Activated gamma-delta T cell treated with Interleukin-2 at 50 U/mL for 16 hours (primary cell): ENCODE measurements around the gene NKIRAS1.
"Not testable (repeated sequence)": the region's sequence is repeated elsewhere in the genome, so short reads cannot be mapped to it uniquely, and the experiment has no call there.

Experiments
- DNase-seq: peaks from one replicate; pipeline ENCODE4 v3.0.0-alpha.2; 2020

Gene NKIRAS1

DNA sequence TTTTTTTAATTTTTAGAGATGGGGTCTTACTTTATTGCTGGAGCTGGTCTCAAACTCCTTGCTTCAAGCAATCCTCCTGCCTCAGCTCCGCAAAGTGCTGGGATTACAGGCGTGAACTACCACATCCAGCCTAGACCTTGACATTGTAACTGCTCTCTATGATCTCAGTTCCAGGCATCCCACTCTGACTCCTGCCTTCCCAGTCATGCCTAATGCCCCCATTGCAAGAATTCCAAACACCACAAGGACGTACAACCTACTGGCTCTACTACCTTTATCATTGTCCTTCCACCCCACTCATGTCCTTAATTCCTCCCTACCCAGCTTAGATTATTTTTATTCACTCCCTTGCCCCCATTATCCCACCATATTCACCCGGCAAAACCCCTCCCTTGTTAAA lies 21.6 kb downstream of the NKIRAS1 start:
- no peak for DNase-seq

DNA sequence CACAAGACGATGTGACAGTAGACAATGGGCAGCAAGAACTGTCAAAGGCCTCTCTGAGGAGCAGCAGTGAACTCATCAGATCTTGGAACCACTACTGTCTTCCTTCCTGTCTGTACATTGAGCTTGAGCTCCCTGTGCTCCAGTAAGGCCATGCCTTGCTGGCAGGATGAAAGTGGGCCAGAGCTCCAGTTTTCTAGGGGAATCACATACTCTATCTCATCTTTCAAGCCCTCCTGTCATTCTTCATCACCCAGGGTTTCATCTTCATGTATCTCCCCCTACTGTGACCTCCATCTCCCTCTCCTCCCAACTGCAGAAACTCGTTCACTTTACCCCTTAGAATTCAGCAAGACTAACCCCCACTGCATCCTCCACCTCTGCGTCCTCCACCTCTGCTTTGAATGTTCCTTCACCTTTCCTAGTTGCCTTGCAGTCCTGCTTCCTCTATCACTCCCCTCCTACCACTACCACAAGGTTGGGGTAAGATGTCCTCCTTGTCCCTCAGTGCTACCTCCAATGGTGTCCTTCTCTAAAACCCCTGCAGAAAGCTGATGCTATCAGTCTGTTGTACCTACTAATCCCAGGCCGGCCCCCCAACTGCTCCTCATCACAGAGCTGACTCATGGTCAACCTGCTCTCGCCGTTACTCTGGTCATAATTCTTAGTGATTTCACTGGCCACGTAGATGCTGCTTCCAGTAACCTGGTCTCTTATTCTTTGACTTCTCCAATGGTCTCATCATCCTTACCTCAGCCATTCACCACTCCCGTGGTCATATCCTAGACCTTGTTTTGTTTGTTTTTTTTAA lies 22.3 kb downstream of the NKIRAS1 start:
- DNase-seq, result no peak

DNA sequence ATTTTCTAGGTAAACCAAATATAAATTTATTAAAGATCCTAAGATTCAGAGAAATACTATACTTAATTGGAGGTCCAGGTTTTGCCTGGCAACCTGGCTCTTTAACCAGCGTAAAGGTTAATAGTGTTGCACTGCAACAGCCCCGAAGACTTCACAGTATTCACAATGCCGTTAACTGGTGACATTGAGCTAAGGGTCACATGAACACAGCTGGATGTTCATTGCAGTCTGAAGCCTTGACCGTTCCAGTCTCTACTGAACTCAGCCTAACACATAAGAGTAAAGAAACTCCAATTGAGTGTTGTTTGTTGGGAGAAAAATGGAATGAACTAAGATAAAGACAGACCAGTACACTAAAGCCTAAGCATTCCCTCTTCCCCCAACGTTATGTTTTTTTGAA lies 26.8 kb downstream of the NKIRAS1 start:
- no peak for DNase-seq

DNA sequence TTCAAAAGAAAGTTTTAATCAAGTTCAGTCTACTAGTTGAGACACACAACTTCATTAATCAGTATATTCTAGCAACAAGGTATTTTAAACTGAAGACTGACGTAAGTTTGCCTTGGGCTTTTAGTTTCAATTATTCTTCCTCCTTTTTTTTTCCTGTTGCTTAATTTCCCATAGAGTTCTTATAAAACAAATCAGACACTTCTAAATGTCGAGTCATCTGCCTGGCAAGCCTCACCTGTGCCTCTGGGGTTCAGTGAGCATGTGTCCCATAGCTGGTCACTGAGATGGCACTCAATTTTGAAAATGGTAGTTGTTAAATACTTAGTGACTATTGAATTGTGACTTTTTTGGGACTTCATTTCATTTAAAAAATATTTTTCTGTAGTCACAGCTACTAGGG lies 27.4 kb downstream of the NKIRAS1 start:
- no peak for DNase-seq

DNA sequence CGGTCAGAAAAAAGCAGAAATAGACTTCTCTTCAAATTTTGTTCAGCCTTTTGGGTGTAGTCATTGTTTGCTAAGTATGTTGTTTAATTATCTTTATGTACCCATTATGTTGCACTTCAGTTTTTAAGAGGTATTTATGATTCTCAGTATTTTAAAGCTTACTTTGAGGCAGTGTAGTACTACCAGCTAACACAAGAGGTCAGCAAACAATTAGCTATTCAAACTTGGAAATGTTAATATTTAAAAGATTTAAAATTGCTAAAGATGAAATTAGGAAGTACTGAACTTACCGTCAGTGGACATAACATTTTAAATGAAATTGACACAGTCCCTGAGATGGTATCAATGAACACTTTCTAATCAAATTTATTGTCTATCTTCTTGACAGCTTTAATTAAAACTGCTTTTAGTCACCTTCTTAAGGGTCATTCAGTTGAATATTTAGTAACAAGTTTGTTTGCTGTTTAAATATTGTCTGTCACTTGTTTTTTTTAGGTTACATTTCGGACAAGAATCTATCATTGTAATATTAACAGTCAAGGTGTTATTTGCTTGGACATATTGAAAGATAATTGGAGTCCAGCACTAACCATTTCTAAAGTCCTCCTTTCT lies 28.1 kb downstream of the NKIRAS1 start:
- no peak for DNase-seq

DNA sequence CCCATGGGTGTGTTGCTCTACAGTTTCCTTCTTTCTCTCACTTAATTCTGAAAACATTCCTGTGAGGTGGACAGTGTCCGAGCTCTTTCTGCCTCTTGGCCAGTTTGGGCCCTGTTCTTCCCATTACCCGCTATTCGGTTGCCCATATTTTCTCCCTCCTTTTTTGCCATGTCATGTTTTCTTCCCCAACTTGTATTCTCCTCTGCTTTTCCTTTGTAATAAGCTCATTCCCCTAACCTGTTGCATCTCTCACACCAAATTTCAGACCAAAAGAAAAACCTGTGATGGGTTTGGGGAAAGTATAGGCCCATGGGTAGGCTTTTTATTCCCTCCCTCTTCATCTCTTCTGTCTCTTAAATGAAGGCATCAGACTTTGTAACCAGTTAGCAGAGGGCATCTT lies 30.5 kb downstream of the NKIRAS1 start:
- DNase-seq, result no peak

DNA sequence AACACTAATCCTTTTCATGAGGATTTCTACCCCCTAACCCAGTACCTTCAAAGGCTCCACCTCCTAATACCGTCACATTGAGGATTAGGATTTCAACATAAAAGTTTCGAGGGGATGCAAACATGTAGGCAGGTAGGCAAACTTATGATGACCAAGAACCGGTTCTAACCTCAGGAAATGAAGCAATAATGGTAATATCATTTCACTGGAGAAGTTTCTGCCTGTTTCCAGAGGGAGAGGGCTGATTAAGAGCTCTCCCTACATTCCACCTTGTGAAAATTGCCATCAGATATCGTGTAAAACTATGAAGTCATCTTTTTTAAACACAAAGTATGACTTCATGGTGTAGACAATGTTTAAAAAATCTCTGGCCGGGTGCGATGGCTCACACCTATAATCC lies 31.6 kb downstream of the NKIRAS1 start:
- DNase-seq, result no peak

DNA sequence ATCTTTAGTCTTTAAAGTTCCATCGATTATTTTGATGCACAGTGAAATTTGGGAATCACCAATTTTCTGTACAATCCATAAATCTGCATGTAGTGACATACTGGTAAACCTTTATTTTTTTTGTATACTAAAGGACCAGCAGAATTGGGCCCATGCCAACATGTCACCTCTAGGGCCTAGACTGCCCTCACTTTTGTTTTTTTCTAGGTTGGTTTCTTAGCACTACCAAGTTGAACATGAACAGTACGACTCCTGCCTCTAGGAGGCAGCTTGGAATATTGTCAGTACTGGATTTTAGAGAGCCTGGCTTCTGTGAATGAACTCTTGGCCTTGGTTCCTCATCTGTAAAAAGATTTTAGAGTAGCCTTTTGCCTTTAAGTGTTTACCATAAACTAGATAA lies 32.3 kb downstream of the NKIRAS1 start:
- DNase-seq, result no peak

DNA sequence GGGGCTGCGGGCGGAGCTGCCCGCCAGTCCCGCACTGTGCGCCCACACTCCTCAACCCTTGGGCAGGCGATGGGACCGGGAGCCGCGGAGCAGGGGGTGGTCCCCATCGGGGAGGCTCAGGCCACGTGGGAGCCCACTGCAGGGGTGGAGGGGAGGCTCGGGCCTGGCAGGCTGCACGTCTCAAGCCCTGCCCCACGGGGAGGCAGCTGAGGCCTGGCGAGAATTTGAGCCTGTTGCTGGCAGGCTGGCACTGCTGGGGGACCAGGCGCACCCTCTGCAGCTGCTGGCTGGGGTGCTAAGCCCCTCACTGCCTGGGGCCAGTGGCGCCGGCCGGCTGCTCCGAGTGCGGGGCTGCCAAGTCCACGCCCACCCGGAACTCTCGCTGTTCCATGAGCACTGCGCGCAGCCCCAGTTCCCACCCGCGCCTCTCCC lies 34.3 kb downstream of the NKIRAS1 start:
- DNase-seq, result no peak

DNA sequence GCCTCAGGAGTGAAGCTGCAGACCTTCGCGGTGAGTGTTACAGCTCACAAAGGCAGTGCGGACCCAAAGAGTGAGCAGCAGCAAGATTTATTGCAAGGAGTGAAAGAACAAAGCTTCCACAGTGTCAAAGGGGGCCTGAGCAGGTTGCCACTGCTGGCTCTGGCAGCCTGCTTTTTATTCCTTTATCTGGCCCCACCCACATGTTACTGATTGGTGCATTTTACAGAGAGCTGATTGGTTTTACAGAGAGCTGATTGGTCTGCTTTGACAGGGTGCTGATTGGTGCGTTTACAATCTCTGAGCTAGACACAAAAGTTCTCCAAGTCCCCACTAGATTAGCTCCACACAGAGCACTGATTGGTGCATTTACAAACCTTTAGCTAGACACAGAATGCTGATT lies 34.8 kb downstream of the NKIRAS1 start:
- not testable (repeated sequence) for DNase-seq

DNA sequence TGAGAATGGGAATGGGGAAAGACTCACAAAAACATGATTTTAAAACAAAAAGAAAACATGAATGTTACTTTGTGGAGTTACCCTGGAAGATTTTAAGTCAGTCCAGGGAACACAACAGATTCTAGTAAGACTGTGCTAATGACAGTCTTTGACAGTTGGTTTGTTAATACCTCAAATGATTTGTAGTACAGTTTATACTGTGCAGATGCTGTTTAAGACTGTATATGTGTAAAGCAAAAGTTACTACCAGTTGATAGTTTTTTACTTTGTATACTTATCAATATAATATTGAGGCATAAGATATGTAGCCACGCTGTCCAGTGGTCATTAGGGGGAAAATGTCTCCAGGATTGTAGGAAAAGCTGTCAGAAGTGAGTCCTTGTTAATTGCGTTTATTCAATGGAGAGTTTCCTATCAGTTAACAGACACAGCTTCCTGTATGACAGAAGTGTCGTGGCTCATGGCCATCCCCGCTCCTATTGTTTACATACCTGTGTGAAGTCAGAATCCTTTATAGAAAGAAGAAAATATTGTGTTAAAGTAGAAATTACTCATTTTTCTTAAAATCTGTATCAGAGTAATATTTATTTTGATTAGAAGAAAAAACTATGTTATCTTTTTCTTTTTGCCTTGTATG lies 36.0 kb downstream of the NKIRAS1 start:
- DNase-seq, result no peak

DNA sequence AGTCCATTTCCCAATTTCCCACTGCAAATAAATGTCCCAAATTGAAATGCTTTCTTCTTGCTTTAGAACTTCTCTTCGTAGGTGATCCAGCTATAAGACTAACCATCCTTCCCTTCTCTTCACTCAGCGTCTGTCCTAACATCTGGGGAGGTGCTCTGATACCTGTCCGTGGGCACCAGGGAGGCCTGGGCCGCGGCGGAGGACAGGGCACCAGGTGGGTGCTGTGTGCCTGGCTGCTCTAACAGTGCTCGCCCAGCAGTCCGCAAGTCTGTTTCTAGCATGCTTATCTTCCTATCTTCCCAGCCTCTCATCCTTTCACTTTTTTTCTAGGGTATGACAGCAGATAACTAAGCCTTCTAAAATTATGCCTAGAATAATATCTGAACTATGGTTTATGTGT lies 37.3 kb downstream of the NKIRAS1 start:
- DNase-seq, result no peak

DNA sequence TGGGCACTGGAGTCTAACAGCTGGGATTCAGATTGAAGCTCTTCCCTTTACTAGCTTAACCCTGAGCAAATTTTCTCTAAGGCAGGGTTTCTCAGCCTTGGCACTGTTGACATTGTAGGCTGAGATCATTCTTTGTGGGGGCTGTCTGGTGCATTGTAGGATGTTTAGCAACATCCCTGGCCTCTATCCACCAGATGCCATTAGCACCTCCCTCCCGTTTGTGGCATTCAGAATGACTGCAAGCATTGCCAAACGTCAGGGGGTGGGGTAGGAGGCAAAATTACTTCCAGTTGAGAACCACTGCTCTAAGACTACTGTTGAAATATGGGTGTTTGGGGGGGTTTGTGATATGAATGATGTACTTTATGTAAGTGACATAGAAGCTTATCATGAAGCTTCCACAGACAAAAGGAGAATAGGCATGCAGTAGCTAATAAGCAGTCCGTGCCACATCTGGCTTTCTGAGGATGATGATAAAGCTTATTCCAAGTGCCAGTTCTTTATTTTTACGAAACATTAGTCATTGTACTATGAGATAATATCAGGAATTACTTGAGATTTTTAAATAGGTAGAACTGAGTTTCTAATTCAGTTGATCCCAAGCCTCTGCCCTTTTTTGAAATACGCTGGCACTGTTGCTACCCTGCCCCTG lies 39.3 kb downstream of the NKIRAS1 start:
- DNase-seq, result no peak

DNA sequence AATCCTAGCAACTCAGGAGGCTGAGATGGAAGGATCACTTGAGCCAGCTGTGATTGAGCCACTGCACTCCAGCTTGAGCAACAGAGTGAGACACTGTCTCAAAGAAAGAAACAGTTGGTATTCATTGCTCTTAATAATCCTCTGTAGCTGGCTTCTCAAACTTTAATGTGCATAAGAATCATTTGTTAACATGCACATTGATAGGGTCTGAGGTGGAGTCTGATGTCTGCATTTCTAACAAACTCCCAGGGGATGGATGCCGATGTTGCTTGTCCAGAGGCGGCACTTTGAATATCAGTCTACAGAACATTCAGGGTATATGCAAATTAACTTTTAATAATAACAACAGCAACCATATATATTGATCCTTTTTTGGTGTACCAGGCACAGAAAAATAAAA lies 39.9 kb downstream of the NKIRAS1 start:
- no peak for DNase-seq

DNA sequence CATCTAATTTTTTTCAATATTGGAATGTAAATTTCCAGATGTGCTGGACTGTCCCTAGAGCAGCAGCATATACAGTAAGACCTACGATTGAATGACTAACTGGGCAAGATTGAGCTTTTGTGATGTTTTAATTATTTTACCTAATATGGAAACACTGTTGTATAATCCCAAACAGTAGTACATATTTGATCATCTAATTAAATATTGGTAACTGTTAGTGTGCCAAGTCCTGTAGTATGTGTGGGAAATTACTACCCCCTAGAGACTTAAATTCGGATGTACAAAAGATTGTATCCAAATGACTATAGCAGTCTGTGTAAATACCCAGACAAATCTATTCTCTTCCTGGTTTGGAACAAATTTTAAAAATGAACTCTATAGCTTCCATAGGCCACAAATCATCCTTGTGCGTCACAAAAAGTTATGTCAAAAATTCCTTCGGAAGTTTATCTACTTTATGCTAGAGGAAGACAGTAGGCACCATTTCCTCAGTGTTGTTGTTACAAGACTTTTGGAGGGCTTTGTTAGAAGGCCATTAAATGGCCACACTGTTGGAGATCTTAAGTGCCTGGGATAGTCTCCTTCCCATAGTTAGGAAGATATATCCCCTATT lies 41.6 kb downstream of the NKIRAS1 start:
- DNase-seq, result no peak

DNA sequence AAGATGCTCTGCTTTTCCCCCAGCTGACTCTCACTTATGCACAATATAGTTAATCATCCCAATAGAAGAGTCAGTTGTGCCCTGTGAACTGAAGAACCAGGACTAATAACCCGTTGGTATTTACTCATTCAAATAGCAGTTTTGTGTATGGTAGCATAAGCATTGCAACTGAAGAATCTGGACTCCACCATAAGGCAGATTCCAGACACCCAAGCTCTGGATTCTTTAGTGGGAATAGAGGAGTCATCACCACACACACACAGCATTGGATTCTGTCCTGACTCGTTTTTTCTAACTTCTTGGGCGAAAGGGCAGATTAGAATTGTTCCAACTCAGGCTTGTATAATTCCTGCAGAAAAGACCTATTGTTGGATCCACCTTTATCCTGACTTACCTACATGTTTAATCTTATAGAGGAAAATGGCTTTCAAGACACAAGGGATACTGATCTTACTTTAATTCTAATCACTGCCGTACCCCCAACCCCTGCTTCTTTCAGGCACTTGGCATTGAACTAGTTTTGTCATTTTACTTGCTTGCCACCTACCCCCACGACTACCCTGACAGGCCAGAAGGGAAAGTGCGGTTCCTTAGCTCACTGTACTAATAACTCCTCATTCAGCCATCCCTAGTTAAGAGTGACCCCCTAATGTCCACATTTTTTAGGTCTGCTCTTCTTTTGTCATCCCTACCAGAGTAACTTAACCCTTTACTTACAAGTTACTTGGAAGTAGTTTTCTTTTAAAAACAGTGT lies 42.3 kb downstream of the NKIRAS1 start:
- DNase-seq, result no peak

DNA sequence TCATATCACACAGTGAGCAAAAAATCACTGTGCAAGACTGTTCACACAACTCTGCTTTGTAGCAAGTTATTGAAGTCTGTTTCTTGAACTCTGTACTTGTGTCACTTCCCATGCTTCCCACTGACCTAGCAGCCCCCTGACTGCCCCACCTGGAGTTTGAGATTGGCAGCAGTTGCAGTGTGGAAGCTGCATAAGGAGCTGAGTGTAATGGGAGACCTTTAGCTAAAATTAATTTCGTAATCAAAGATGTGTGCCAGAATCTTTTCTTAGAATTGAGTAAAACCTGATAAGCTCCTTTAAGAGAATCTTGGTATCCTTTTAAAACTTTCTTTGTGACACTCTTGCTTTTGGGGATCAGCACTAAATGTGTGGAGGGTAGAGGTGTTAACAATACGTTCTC lies 42.8 kb downstream of the NKIRAS1 start:
- no peak for DNase-seq

DNA sequence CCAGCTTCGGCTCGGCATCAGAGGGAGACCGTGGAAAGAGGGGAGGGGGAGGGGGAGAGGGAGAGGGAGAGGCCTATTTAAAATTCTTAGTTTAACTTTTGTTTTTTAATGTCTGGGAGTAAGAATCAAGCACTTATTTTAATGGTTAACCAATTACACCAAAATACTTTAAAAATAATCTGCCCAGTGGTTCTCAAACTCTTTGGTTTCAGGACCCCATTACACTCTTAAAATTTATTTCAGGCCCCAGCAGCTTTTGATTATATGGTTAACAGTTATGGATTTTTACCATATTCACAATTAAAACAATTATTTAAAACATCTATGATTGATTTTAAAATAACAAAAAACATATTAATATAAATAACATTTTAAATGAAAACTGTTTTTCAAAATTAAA lies 44.5 kb downstream of the NKIRAS1 start:
- no peak for DNase-seq

DNA sequence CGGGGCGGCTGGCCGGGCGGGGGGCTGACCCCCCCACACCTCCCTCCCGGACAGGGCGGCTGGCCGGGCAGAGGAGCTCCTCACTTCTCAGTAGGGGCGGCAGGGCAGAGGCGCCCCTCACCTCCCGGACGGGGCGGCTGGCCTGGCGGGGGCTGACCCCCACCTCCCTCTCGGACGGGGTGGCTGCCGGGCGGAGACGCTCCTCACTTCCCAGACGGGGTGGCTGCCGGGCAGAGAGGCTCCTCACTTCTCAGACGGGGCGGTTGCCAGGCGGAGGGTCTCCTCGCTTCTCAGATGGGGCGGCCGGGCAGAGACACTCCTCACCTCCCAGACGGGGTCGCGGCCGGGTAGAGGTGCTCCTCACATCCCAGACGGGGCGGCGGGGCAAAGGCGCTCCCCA lies 45.4 kb downstream of the NKIRAS1 start:
- DNase-seq, result not testable (repeated sequence)

DNA sequence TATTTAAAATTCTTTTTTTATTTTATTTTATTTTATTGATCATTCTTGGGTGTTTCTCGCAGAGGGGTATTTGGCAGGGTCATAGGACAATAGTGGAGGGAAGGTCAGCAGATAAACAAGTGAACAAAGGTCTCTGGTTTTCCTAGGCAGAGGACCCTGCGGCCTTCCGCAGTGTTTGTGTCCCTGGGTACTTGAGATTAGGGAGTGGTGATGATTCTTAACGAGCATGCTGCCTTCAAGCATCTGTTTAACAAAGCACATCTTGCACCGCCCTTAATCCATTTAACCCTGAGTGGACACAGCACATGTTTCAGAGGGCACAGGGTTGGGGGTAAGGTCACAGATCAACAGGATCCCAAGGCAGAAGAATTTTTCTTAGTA lies 46.1 kb downstream of the NKIRAS1 start:
- not testable (repeated sequence) for DNase-seq

DNA sequence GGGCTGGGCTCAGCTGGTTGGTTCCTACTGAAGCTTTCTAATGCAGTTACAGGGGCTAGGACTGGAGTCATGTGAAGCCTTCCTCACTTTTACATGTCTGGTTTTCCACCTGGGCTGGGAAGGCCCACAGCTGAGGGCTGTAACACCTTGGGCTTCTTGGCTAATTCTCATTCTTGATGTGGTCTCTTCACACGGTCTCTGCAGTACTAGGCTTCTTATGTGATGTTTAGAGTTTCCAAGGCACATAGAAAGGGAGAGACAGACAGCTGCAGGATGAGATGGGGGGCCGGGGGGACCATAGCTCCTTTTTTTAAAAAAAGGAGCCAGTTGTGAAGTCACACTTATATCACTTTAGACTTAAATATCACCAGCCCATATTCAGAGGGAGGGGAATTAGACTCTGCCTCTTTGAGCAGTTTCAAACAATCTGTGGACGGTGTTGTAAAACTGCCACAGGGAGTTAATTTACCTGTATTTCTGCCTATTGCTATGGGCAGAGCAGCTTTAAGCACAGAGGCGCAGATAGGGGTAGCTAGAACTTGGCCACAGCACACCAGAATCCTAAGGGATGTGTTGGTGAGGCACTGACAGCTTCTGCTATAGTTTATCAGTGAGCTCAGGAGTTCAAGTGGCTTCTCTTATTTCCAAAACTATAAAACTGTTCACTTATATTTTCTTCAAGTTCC lies 46.7 kb downstream of the NKIRAS1 start:
- DNase-seq, result no peak

DNA sequence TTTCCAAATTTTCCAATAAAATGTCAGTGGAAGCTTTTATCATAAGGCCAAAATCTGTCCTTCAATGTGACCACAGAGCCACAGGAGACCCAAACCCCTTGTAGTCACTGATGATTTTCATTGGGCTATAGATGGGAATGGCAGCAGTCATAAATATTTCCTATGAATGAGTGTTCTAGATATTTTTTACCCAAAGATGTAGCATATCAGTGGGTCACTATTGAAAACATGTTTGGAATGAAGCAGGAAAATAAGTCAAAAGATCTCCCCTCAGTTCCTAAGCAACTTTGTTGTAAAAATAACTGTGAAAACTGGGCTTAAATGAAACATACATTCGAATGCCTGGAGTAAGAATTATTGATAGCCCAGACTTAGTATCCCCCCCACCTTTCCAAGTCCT lies 49.0 kb downstream of the NKIRAS1 start:
- no peak for DNase-seq
